Smooth muscle cell (in vitro differentiated cells): Measurements from ENCODE around the gene OSBPL5. TPM values are rescaled to one million over a fixed set of nuclear protein-coding genes. Genes with fewer than 3 reads are reported as not detected.

ENCODE experiments used
- DNase-seq: peaks from one replicate; lab custom pipeline; 2025; ENCODE audit not compliant: unreplicated experiment; lab: John Stamatoyannopoulos, UW
- H2AFZ ChIP-seq: fragments of 200-600 bp; sonication (generic); 2 replicates; pipeline ENCODE4 v1.6.0; 2016; ENCODE audit warnings: antibody characterized with exemption, low read depth, mild to moderate bottlenecking
- H3F3A ChIP-seq: fragments of 200-600 bp; sonication (generic); 2 replicates; pipeline ENCODE4 v1.6.0; 2017; ENCODE audit warnings: antibody characterized with exemption, low read depth
- H3K27ac ChIP-seq: fragments of 200-600 bp; sonication (generic); 2 replicates; pipeline ENCODE4 v1.5.1; 2016; ENCODE audit warnings: low read depth, mild to moderate bottlenecking
- H3K27me3 ChIP-seq: fragments of 200-600 bp; sonication (generic); 2 replicates; pipeline ENCODE4 v1.6.1; 2016; ENCODE audit warnings: low read depth, mild to moderate bottlenecking
- H3K36me3 ChIP-seq: fragments of 200-600 bp; sonication (generic); 2 replicates; pipeline ENCODE4 v1.5.1; 2016; ENCODE audit warnings: low read depth
- H3K4me1 ChIP-seq: fragments of 200-600 bp; sonication (generic); 2 replicates; pipeline ENCODE4 v1.5.1; 2016; ENCODE audit warnings: low read depth
- H3K4me2 ChIP-seq: fragments of 200-600 bp; sonication (generic); 2 replicates; pipeline ENCODE4 v1.6.0; 2016; ENCODE audit warnings: mild to moderate bottlenecking
- H3K4me3 ChIP-seq: fragments of 200-600 bp; sonication (generic); 2 replicates; pipeline ENCODE4 v1.5.1; 2016; ENCODE audit warnings: mild to moderate bottlenecking
- H3K79me2 ChIP-seq: fragments of 200-600 bp; sonication (generic); 2 replicates; pipeline ENCODE4 v1.6.0; 2016; ENCODE audit warnings: low read depth, mild to moderate bottlenecking
- H3K9ac ChIP-seq: fragments of 200-600 bp; sonication (generic); 2 replicates; pipeline ENCODE4 v1.6.0; 2016; ENCODE audit warnings: low read depth
- H3K9me3 ChIP-seq: fragments of 200-600 bp; sonication (generic); replicated peaks from 2 replicates; pipeline ENCODE4 v1.5.1; 2016; ENCODE audit warnings: low read depth
- H4K20me1 ChIP-seq: fragments of 200-600 bp; sonication (generic); 2 replicates; pipeline ENCODE4 v1.6.0; 2016; ENCODE audit warnings: low read depth
- CTCF ChIP-seq: fragments of 200-600 bp; sonication (generic); IDR thresholded peaks from 2 replicates; pipeline ENCODE4 v1.5.1; 2017; ENCODE audit warnings: borderline replicate concordance, mild to moderate bottlenecking, antibody characterized with exemption; ENCODE audit not compliant: insufficient read depth, poor library complexity, severe bottlenecking
- WGBS: methylation state at CpG from one replicate; pipeline ENCODE4 v1.1.7; 2016; ENCODE audit warnings: low lambda C conversion rate; 5-methylcytosine and 5-hydroxymethylcytosine counted together
- polyA plus RNA-seq: library from polyadenylated mRNA; unstranded; fragments of >200 nt; fragmentation: Nextera tagmentation; extraction: Ambion mirVana; gene quantifications from 2 replicates; pipeline ENCODE4 v1.2.1, GENCODE V29; 2016
- total RNA-seq: library from RNA; depleted of rRNA; stranded (reverse); fragments of >200 nt; gene quantifications from 2 replicates; pipeline ENCODE4 v1.2.3, GENCODE V29; 2014

The OSBPL5 gene
- total and polyA plus RNA-seq, 2 experiments from 2014 or later = 27.3 to 43.4 TPM

GRCh38 chr11:3189196-3189843 lies 24.2 kb upstream of the OSBPL5 start:
- no peak for DNase-seq
- H3K4me2 ChIP-seq = no peak overlapping the region
- H3F3A ChIP-seq = no peaks in the 10 kb centered on the region
- no peaks in the 10 kb centered on the region for H4K20me1 ChIP-seq
- no peaks in the 10 kb centered on the region for H3K79me2 ChIP-seq
- no peak overlapping the region for H3K4me3 ChIP-seq
- no peak overlapping the region for H3K27ac ChIP-seq
- no peaks in the 10 kb centered on the region for H3K9me3 ChIP-seq
- no peaks in the 10 kb centered on the region for H3K27me3 ChIP-seq
- H3K9ac ChIP-seq = no peak overlapping the region
- TF ChIP-seq CTCF = no peak
- 50% methylated on average over 14 of the region's 15 CpGs for WGBS
- H3K36me3 ChIP-seq = no peaks in the 10 kb centered on the region
- peaks cover 11% of the 10 kb centered on the region for H3K4me1 ChIP-seq
- no peak overlapping the region for H2AFZ ChIP-seq

DNA sequence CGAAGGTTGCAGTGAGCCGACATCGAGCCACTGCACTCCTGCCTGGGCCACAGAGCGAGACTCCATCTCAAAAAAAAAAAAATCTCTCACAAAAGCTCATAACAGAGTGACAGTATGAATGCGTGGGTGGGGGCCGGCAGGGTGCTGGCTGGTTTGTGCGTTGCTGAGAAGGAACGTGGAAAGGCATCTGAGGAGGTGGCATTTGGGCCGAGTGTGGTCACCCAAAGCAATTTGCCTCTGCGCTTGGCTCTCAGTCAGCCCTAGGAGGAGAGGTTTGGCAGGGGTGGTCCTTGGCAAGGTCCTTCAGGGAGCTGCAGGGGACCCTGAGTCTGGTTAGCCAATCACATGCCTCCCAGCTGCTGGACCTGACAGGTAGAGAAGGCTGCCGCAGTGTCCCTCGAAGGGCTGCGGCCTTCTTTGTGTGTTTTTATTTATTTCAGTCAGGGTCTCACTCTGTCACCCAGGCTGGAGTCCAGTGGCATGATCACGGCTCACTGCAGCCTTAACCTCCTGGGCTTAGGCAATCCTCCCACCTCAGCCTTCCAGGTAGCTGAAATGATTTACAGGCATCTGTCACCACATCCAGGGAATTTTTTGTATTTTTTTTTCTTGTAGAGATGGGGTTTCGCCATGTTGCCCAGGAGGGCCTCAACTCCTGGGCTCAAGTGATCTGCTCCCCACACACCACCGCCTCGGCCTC lies 23.5 kb upstream of the OSBPL5 start:
- TF ChIP-seq CTCF = no peak
- Histone ChIP-seq H3K36me3 (no peaks in the 10 kb centered on the region), H3K27ac (no peak overlapping the region), H3K9me3 (no peaks in the 10 kb centered on the region), H3K9ac (no peak overlapping the region), H3F3A (no peaks in the 10 kb centered on the region), H3K4me3 (no peak overlapping the region), H4K20me1 (no peaks in the 10 kb centered on the region), H3K4me1 (peaks cover 11% of the 10 kb centered on the region), H3K4me2 (no peak overlapping the region), H3K27me3 (no peaks in the 10 kb centered on the region), H3K79me2 (no peaks in the 10 kb centered on the region), H2AFZ (no peak overlapping the region)
- WGBS = 76% methylated on average over 17 of the region's 17 CpGs
- DNase-seq = no peak

GRCh38 chr11:3186166-3186953 lies 21.2 kb upstream of the OSBPL5 start:
- 85% methylated on average over 11 of the region's 11 CpGs for WGBS
- Histone ChIP-seq H4K20me1 (no peaks in the 10 kb centered on the region), H3K9me3 (no peaks in the 10 kb centered on the region), H3K79me2 (no peaks in the 10 kb centered on the region), H2AFZ (no peak overlapping the region), H3K27ac (no peak overlapping the region), H3K4me2 (no peak overlapping the region), H3K9ac (no peak overlapping the region), H3K36me3 (no peaks in the 10 kb centered on the region), H3K4me3 (no peak overlapping the region), H3K27me3 (no peaks in the 10 kb centered on the region), H3K4me1 (peaks cover 11% of the 10 kb centered on the region), H3F3A (no peaks in the 10 kb centered on the region)
- no peak for TF ChIP-seq CTCF
- DNase-seq = no peak
